A549 (cell line): ENCODE measurements around the gene VDAC2.

ENCODE experiments used
- KDM5A ChIP-seq: fragments of 200-600 bp; sonication (generic); IDR thresholded peaks from 2 replicates; pipeline ENCODE4 v1.6.1; 2016; ENCODE audit warnings: antibody characterized with exemption, mild to moderate bottlenecking
- MAFK ChIP-seq: fragments of 450-650 bp; IDR thresholded peaks from 2 replicates; pipeline ENCODE4 v1.6.1; 2014; ENCODE audit not compliant: partially characterized antibody
- RFX5 ChIP-seq: fragments of 450-650 bp; IDR thresholded peaks from 2 replicates; pipeline ENCODE4 v1.7.1; 2014; ENCODE audit warnings: antibody characterized with exemption, mild to moderate bottlenecking, moderate library complexity
- TF ChIP-seq, protein P1 (sequence below): fragments of >200 bp; sonication (Bioruptor Twin); formaldehyde crosslinking; IDR thresholded peaks from 3 replicates; pipeline ENCODE4 v1.5.1; 2016
- TF ChIP-seq, protein P2 (sequence below): fragments of 150-350 bp; IDR thresholded peaks from 2 replicates; pipeline ENCODE4 v1.6.1; 2014; ENCODE audit warnings: low read depth, mild to moderate bottlenecking, low read length

- TF ChIP-seq, protein P1, sequence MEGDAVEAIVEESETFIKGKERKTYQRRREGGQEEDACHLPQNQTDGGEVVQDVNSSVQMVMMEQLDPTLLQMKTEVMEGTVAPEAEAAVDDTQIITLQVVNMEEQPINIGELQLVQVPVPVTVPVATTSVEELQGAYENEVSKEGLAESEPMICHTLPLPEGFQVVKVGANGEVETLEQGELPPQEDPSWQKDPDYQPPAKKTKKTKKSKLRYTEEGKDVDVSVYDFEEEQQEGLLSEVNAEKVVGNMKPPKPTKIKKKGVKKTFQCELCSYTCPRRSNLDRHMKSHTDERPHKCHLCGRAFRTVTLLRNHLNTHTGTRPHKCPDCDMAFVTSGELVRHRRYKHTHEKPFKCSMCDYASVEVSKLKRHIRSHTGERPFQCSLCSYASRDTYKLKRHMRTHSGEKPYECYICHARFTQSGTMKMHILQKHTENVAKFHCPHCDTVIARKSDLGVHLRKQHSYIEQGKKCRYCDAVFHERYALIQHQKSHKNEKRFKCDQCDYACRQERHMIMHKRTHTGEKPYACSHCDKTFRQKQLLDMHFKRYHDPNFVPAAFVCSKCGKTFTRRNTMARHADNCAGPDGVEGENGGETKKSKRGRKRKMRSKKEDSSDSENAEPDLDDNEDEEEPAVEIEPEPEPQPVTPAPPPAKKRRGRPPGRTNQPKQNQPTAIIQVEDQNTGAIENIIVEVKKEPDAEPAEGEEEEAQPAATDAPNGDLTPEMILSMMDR: peak; percentile 100
- TF ChIP-seq RFX5 (no peak; the same call in 1 of the 2 replicates), MAFK (no peak), KDM5A (no peak)
- TF ChIP-seq, protein P2, sequence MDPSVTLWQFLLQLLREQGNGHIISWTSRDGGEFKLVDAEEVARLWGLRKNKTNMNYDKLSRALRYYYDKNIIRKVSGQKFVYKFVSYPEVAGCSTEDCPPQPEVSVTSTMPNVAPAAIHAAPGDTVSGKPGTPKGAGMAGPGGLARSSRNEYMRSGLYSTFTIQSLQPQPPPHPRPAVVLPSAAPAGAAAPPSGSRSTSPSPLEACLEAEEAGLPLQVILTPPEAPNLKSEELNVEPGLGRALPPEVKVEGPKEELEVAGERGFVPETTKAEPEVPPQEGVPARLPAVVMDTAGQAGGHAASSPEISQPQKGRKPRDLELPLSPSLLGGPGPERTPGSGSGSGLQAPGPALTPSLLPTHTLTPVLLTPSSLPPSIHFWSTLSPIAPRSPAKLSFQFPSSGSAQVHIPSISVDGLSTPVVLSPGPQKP: no peak
These were observed 25.0 kb downstream of the VDAC2 start, which contains the start of gene COMTD1 for GRCh38 chr10:75235375-75236177.
